Measurements from ENCODE around the gene WBP11.

DNA sequence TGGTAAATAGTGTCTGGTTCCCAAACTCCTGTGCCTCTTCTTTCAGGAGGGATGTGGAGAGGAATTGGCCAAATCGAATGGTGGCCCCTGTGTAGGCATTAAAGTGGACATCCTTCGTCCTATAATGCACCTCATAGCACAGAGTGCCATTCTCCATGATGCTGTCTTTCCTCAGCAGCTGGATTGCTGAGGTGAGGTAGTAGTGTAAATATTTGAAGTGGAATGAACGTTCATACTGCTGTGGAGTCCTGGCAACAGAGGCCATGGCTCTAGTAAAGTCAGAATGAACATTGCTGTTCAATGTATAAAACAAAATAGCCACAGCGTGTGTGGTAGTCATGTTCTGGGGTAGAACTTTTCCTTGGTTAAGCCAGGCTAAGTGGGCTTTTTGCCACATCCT lies 37.3 kb upstream of the WBP11 start:
- TF ChIP-seq, protein P1, sequence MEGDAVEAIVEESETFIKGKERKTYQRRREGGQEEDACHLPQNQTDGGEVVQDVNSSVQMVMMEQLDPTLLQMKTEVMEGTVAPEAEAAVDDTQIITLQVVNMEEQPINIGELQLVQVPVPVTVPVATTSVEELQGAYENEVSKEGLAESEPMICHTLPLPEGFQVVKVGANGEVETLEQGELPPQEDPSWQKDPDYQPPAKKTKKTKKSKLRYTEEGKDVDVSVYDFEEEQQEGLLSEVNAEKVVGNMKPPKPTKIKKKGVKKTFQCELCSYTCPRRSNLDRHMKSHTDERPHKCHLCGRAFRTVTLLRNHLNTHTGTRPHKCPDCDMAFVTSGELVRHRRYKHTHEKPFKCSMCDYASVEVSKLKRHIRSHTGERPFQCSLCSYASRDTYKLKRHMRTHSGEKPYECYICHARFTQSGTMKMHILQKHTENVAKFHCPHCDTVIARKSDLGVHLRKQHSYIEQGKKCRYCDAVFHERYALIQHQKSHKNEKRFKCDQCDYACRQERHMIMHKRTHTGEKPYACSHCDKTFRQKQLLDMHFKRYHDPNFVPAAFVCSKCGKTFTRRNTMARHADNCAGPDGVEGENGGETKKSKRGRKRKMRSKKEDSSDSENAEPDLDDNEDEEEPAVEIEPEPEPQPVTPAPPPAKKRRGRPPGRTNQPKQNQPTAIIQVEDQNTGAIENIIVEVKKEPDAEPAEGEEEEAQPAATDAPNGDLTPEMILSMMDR (conservative IDR thresholded peaks at IDR 0.05; ENCODE audit: low read depth, low read length), result no peak
- TF ChIP-seq EZH2phosphoT487 (IDR thresholded peaks at IDR 0.05; ENCODE audit: borderline replicate concordance, low read length) (no peak), EZH2 (IDR thresholded peaks at IDR 0.05; ENCODE audit: low read length, unreplicated experiment) (no peak)
